Keratinocyte (primary cell): Measurements from ENCODE around the gene PEX3.

Experiments used
- CTCF ChIP-seq, 3 experiments: IDR thresholded peaks in 1 of 3; conservative IDR thresholded peaks in 1 of 3; optimal IDR thresholded peaks in 1 of 3; 2 replicates in 2 of 3; 3 replicates in 1 of 3; pipeline versions ENCODE3 to v1.5.1; 2011; ENCODE audit warnings: low read length in 3 of 3, mild to moderate bottlenecking in 3 of 3, moderate library complexity in 2 of 3, control low read depth in 1 of 3, inconsistent platforms in 1 of 3; ENCODE audit not compliant: insufficient read depth in 2 of 3; ENCODE audit errors: extremely low read depth in 1 of 3
- EZH2 ChIP-seq: IDR thresholded peaks from one replicate; pipeline ENCODE4 v1.6.1; 2012; ENCODE audit warnings: inconsistent platforms, mild to moderate bottlenecking, low read length, moderate library complexity

- TF ChIP-seq CTCF (optimal IDR thresholded peaks at IDR 0.05 in 1 of 3, IDR thresholded peaks at IDR 0.05 in 1 of 3, conservative IDR thresholded peaks at IDR 0.05 in 1 of 3; ENCODE audit: extremely low read depth in 1 of 3, insufficient read depth in 2 of 3, low read length in 3 of 3) (no peak), EZH2 (no peak)
Measured at GRCh38 chr6:143457563-143458359, 7.2 kb downstream of the PEX3 start.
